Kidney (tissue), 14 donors: ENCODE measurements around the gene GMIP. TPM values are rescaled to one million over a fixed set of nuclear protein-coding genes. Genes with fewer than 3 reads are reported as not detected.
A peak's percentile ranks its signal among the peaks of the same experiment; 100 is the strongest.

Experiments used
- DNase-seq, 5 donors: peaks; one replicate each; pipeline ENCODE4 v3.0.0-alpha.2; 2013 to 2020
- FAIRE-seq: peaks from 2 replicates; lab custom pipeline; 2012; peaks lifted over from hg19 to GRCh38; lab: Jason Lieb, UNC
- H3K27ac ChIP-seq, 2 donors: one replicate each; pipeline ENCODE4 v1.7.0; 2013; ENCODE audit warnings: low read depth in 2 of 2, low read length in 2 of 2, inconsistent platforms in 1 of 2
- H3K27me3 ChIP-seq: one replicate; pipeline ENCODE4 v1.7.1; 2013; ENCODE audit warnings: low read length, inconsistent platforms; ENCODE audit not compliant: control insufficient read depth, insufficient read depth
- H3K36me3 ChIP-seq, 3 donors: one replicate each; pipeline versions ENCODE4 v1.7.0 to v1.7.1; 2013; ENCODE audit warnings: low read length in 3 of 3, control low read depth in 1 of 3, inconsistent platforms in 1 of 3; ENCODE audit not compliant: insufficient read depth in 3 of 3, control insufficient read depth in 2 of 3
- H3K4me1 ChIP-seq, 3 donors: one replicate each; pipeline versions ENCODE4 v1.7.0 to v1.7.1; 2013; ENCODE audit warnings: low read length in 3 of 3, inconsistent platforms in 1 of 3, low read depth in 1 of 3; ENCODE audit not compliant: control insufficient read depth in 2 of 3, insufficient read depth in 2 of 3
- H3K4me3 ChIP-seq, 3 donors: one replicate each; pipeline versions ENCODE4 v1.7.0 to v1.8.1; 2013; ENCODE audit warnings: low read length in 3 of 3, control low read depth in 1 of 3, inconsistent platforms in 1 of 3
- H3K9ac ChIP-seq, 3 donors: one replicate each; pipeline versions ENCODE4 v1.7.0 to v1.7.1; 2013; ENCODE audit warnings: low read length in 3 of 3, control low read depth in 1 of 3, inconsistent platforms in 1 of 3
- H3K9me3 ChIP-seq, 3 donors: one replicate each; pipeline versions ENCODE4 v1.7.0 to v1.7.1; 2013; ENCODE audit warnings: low read length in 3 of 3, control low read depth in 1 of 3, inconsistent platforms in 1 of 3; ENCODE audit not compliant: control insufficient read depth in 2 of 3, insufficient read depth in 1 of 3
- CTCF ChIP-seq: IDR thresholded peaks from 3 replicates; pipeline ENCODE4 v1.5.1; 2012; ENCODE audit warnings: mild to moderate bottlenecking, moderate library complexity, borderline replicate concordance; ENCODE audit not compliant: insufficient read depth; ENCODE audit errors: extremely low read depth
- intact Hi-C: fragments of 100-400 bp; cut with DNase I; formaldehyde crosslinking; loops from one replicate; pipeline ENCODE4 v1.11.1; 2022
- polyA plus RNA-seq: library from polyadenylated mRNA; stranded (reverse); fragments of 350-450 nt; fragmentation: Illumina TruSeq; extraction: RNeasy Lipid Tissue Mini Kit (QIAGEN cat#74804); gene quantifications from one replicate; pipeline ENCODE4 v1.2.3, GENCODE V29; 2014; ENCODE audit warnings: low read depth, low replicate concordance; ENCODE audit not compliant: insufficient read depth
- total RNA-seq: library from RNA; stranded (reverse); fragmentation: NEBNext Ultra II Directional; extraction: Animal tissue kit (Norgen Biotek cat#: 25700); gene quantifications from one replicate; pipeline ENCODE4 v1.2.1, GENCODE V29; 2021
- donor health status: control.
- donor health status: control.
- donor health status: control.
- donor health status: control.
- donor health status: control.
- donor health status: DM: yes; HTN: yes; CAD: no.
- donor health status: Normal renal cell carcinoma (clear cell type).

Gene GMIP
- total and polyA plus RNA-seq, 2 donors from 2014 or later: 3.3 to 18.8 TPM

- Histone ChIP-seq H3K9ac (no peak overlapping the region), H3K27me3 (no peaks in the 10 kb centered on the region), H3K27ac (no peak overlapping the region), H3K4me3 (no peak overlapping the region), H3K9me3 (no peaks in the 10 kb centered on the region), H3K36me3 (no peaks in the 10 kb centered on the region), H3K4me1 (peaks cover 0 to 3% (median 0%) of the 10 kb centered on the region in 3 donors)
- DNase-seq (peak in 2 of 5 donors; percentile 13 to 43), FAIRE-seq (no peak)
- intact Hi-C loops: no loop called here
- TF ChIP-seq CTCF: no peak
These were observed 52.2 kb downstream of the GMIP start for GRCh38 chr19:19591133-19591825.

GRCh38 chr19:19588546-19588945, 54.9 kb downstream of the GMIP start:
- no peaks in the 10 kb centered on the region for H3K36me3 ChIP-seq
- no peak overlapping the region for H3K27ac ChIP-seq
- FAIRE-seq (no peak), DNase-seq (no peak)
- H3K27me3 ChIP-seq: no peaks in the 10 kb centered on the region
- intact Hi-C loops: no loop called here
- no peak overlapping the region for H3K9ac ChIP-seq
- no peak overlapping the region for H3K4me3 ChIP-seq
- H3K9me3 ChIP-seq: no peaks in the 10 kb centered on the region
- no peak for TF ChIP-seq CTCF
- H3K4me1 ChIP-seq: peaks cover 0 to 3% (median 0%) of the 10 kb centered on the region in 3 donors

- Histone ChIP-seq H3K36me3 (no peaks in the 10 kb centered on the region), H3K27me3 (no peaks in the 10 kb centered on the region), H3K4me3 (no peak overlapping the region), H3K4me1 (peaks cover 0 to 3% (median 0%) of the 10 kb centered on the region in 3 donors), H3K9me3 (no peaks in the 10 kb centered on the region), H3K9ac (no peak overlapping the region), H3K27ac (no peak overlapping the region)
- intact Hi-C loops: no loop called here
- DNase-seq (no peak), FAIRE-seq (no peak)
- no peak for TF ChIP-seq CTCF
These were observed 55.7 kb downstream of the GMIP start for GRCh38 chr19:19587771-19588170.
